ENCODE results near the gene SHC4.
"Not testable (repeated sequence)": the region's sequence is repeated elsewhere in the genome, so short reads cannot be mapped to it uniquely, and the experiment has no call there.

Gene SHC4

GRCh38 chr15:48924528-48925393 lies 39.0 kb downstream of the SHC4 start:
- DNase-seq (ENCODE audit: low spot score), result no peak

- DNase-seq (ENCODE audit: low spot score), result no peak
Measured at GRCh38 chr15:48922046-48922445, 41.7 kb downstream of the SHC4 start.

GRCh38 chr15:48916721-48917120 lies 47.0 kb downstream of the SHC4 start:
- no peak for DNase-seq (ENCODE audit: low spot score)

- DNase-seq (ENCODE audit: low spot score), result no peak
Measured at GRCh38 chr15:48915861-48916260, 47.9 kb downstream of the SHC4 start.

- DNase-seq (ENCODE audit: low spot score), result no peak
Measured at GRCh38 chr15:48914717-48915116, 49.0 kb downstream of the SHC4 start.

GRCh38 chr15:48913141-48913540 lies 50.6 kb downstream of the SHC4 start:
- no peak for DNase-seq (ENCODE audit: low spot score)

- DNase-seq (ENCODE audit: low spot score), result not testable (repeated sequence)
Measured at GRCh38 chr15:48910554-48910953, 53.2 kb downstream of the SHC4 start.

- DNase-seq (ENCODE audit: low spot score), result not testable (repeated sequence)
Measured at GRCh38 chr15:48909313-48909712, 54.4 kb downstream of the SHC4 start.

GRCh38 chr15:48905847-48906246 lies 57.9 kb downstream of the SHC4 start:
- no peak for DNase-seq (ENCODE audit: low spot score)

GRCh38 chr15:48905216-48905615 lies 58.5 kb downstream of the SHC4 start:
- no peak for DNase-seq (ENCODE audit: low spot score)

- no peak for DNase-seq (ENCODE audit: low spot score)
Measured at GRCh38 chr15:48904758-48905157, 59.0 kb downstream of the SHC4 start.

GRCh38 chr15:48899793-48900192 lies 63.9 kb downstream of the SHC4 start:
- DNase-seq (ENCODE audit: low spot score), result no peak

GRCh38 chr15:48898446-48898845 lies 65.3 kb downstream of the SHC4 start:
- DNase-seq (ENCODE audit: low spot score), result no peak

GRCh38 chr15:48898032-48898431 lies 65.7 kb downstream of the SHC4 start:
- no peak for DNase-seq (ENCODE audit: low spot score)

- DNase-seq (ENCODE audit: low spot score), result no peak
Measured at GRCh38 chr15:48896869-48897814, 66.6 kb downstream of the SHC4 start.

GRCh38 chr15:48893311-48893710 lies 70.4 kb downstream of the SHC4 start:
- no peak for DNase-seq (ENCODE audit: low spot score)

- DNase-seq (ENCODE audit: low spot score), result no peak
Measured at GRCh38 chr15:48891232-48891765, 72.4 kb downstream of the SHC4 start.

GRCh38 chr15:48890375-48890972 lies 73.2 kb downstream of the SHC4 start:
- DNase-seq (ENCODE audit: low spot score), result no peak

- no peak for DNase-seq (ENCODE audit: low spot score)
Measured at GRCh38 chr15:48889925-48890324, 73.8 kb downstream of the SHC4 start.

- no peak for DNase-seq (ENCODE audit: low spot score)
Measured at GRCh38 chr15:48888836-48889235, 74.9 kb downstream of the SHC4 start.

GRCh38 chr15:48888191-48888590 lies 75.5 kb downstream of the SHC4 start:
- DNase-seq (ENCODE audit: low spot score), result no peak

GRCh38 chr15:48887144-48887543 lies 76.6 kb downstream of the SHC4 start:
- no peak for DNase-seq (ENCODE audit: low spot score)
